H9 (cell line): ENCODE data around the gene SLC43A1. TPM values are rescaled to one million over a fixed set of nuclear protein-coding genes. Genes with fewer than 3 reads are reported as not detected.

Experiments used
- DNase-seq: peaks from one replicate; pipeline ENCODE4 v3.0.0-alpha.2; 2017
- H2AFZ ChIP-seq: one replicate; pipeline ENCODE4 v1.6.1; 2013; ENCODE audit warnings: mild to moderate bottlenecking, low read length, control low read depth, moderate library complexity
- H2AK5ac ChIP-seq: 2 replicates; pipeline ENCODE4 v1.6.1; 2013; ENCODE audit warnings: low read length, control low read depth, mixed read lengths; ENCODE audit not compliant: insufficient read length
- H2BK120ac ChIP-seq: one replicate; pipeline ENCODE4 v1.6.1; 2013; ENCODE audit warnings: low read depth, mild to moderate bottlenecking, low read length, control low read depth, inconsistent platforms; ENCODE audit not compliant: poor library complexity, severe bottlenecking
- H2BK12ac ChIP-seq: 2 replicates; pipeline ENCODE4 v1.6.1; 2013; ENCODE audit warnings: low read length, control low read depth, mixed read lengths, low read depth; ENCODE audit not compliant: insufficient read length
- H2BK15ac ChIP-seq: 2 replicates; pipeline ENCODE4 v1.6.1; 2013; ENCODE audit warnings: low read depth, low read length, control low read depth
- H2BK20ac ChIP-seq: one replicate; pipeline ENCODE4 v1.6.1; 2013; ENCODE audit warnings: low read depth, mild to moderate bottlenecking, low read length, control low read depth, inconsistent platforms; ENCODE audit not compliant: poor library complexity, severe bottlenecking
- H2BK5ac ChIP-seq: 2 replicates; pipeline ENCODE4 v1.6.1; 2013; ENCODE audit warnings: low read length, control low read depth, mixed read lengths; ENCODE audit not compliant: insufficient read length
- H3K14ac ChIP-seq: 2 replicates; pipeline ENCODE4 v1.6.1; 2013; ENCODE audit warnings: low read length, control low read depth; ENCODE audit not compliant: insufficient read depth
- H3K18ac ChIP-seq: 2 replicates; pipeline ENCODE4 v1.6.1; 2013; ENCODE audit warnings: low read depth, mild to moderate bottlenecking, mixed read lengths, low read length, control low read depth; ENCODE audit not compliant: insufficient read length
- H3K23ac ChIP-seq: 2 replicates; pipeline ENCODE4 v1.6.1; 2013; ENCODE audit warnings: low read length, control low read depth, mixed read lengths, low read depth; ENCODE audit not compliant: insufficient read length
- H3K23me2 ChIP-seq: 2 replicates; pipeline ENCODE4 v1.6.1; 2013; ENCODE audit warnings: low read depth, mild to moderate bottlenecking, mixed read lengths, low read length, control low read depth; ENCODE audit not compliant: insufficient read length, poor library complexity, severe bottlenecking
- H3K27ac ChIP-seq: 2 replicates; pipeline ENCODE4 v1.5.1; 2013; ENCODE audit warnings: low read length, control low read depth, mixed read lengths, low read depth; ENCODE audit not compliant: insufficient read length
- H3K27me3 ChIP-seq: 2 replicates; pipeline ENCODE4 v1.6.1; 2013; ENCODE audit warnings: low read length, control low read depth, inconsistent platforms; ENCODE audit not compliant: insufficient read depth
- H3K4ac ChIP-seq: 2 replicates; pipeline ENCODE4 v1.6.1; 2013; ENCODE audit warnings: low read depth, mild to moderate bottlenecking, control low read depth, inconsistent platforms, low read length, moderate library complexity
- H3K4me1 ChIP-seq: 2 replicates; pipeline ENCODE4 v1.6.1; 2013; ENCODE audit warnings: low read length, control low read depth, inconsistent platforms; ENCODE audit not compliant: insufficient read depth
- H3K4me2 ChIP-seq: 2 replicates; pipeline ENCODE4 v1.6.1; 2013; ENCODE audit warnings: low read length, control low read depth, mixed read lengths; ENCODE audit not compliant: insufficient read length, insufficient read depth
- H3K56ac ChIP-seq: 2 replicates; pipeline ENCODE4 v1.6.1; 2013; ENCODE audit warnings: low read depth, mild to moderate bottlenecking, mixed read lengths, low read length, control low read depth; ENCODE audit not compliant: insufficient read length
- H3K79me1 ChIP-seq: 2 replicates; pipeline ENCODE4 v1.6.1; 2013; ENCODE audit warnings: low read depth, mild to moderate bottlenecking, moderate library complexity, low read length, control low read depth, inconsistent platforms; ENCODE audit not compliant: insufficient read depth, poor library complexity, severe bottlenecking
- H3K79me2 ChIP-seq: 2 replicates; pipeline ENCODE4 v1.6.1; 2013; ENCODE audit warnings: low read length, control low read depth, inconsistent platforms; ENCODE audit not compliant: insufficient read depth
- H3K9ac ChIP-seq: 2 replicates; pipeline ENCODE4 v1.6.1; 2013; ENCODE audit warnings: low read length, control low read depth, mixed read lengths; ENCODE audit not compliant: insufficient read length; ENCODE audit errors: extremely low read depth
- H3K9me3 ChIP-seq: one replicate; pipeline ENCODE4 v1.6.1; 2013; ENCODE audit warnings: low read depth, low read length, inconsistent platforms; ENCODE audit not compliant: control insufficient read depth
- H3T11ph ChIP-seq: one replicate; pipeline ENCODE4 v1.6.1; 2013; ENCODE audit warnings: mild to moderate bottlenecking, low read length, control low read depth, inconsistent platforms
- H4K20me1 ChIP-seq: one replicate; pipeline ENCODE4 v1.6.1; 2013; ENCODE audit not compliant: control insufficient read depth, insufficient read length, insufficient read depth
- H4K5ac ChIP-seq: 2 replicates; pipeline ENCODE4 v1.6.1; 2013; ENCODE audit warnings: low read depth, mild to moderate bottlenecking, mixed read lengths, low read length, control low read depth; ENCODE audit not compliant: insufficient read length
- H4K8ac ChIP-seq: replicated peaks from 2 replicates; pipeline ENCODE4 v1.6.1; 2013; ENCODE audit warnings: low read length, control low read depth, mixed read lengths, low read depth; ENCODE audit not compliant: insufficient read length
- H4K91ac ChIP-seq: 2 replicates; pipeline ENCODE4 v1.6.1; 2013; ENCODE audit warnings: low read depth, mild to moderate bottlenecking, moderate library complexity, mixed read lengths, low read length, control low read depth; ENCODE audit not compliant: insufficient read length
- H3K27ac Mint-ChIP-seq, 3 experiments: 2 replicates in 2 of 3; 3 replicates in 1 of 3; pipeline ENCODE4 v1.8.0; 2020 to 2021; ENCODE audit warnings: mixed read lengths in 3 of 3, mild to moderate bottlenecking in 1 of 3, moderate library complexity in 1 of 3
- H3K27me3 Mint-ChIP-seq: 2 replicates; pipeline ENCODE4 v1.8.0; 2021; ENCODE audit warnings: low read depth, mild to moderate bottlenecking, moderate library complexity, mixed read lengths
- H3K36me3 Mint-ChIP-seq, 3 experiments: 2 replicates in 2 of 3; 3 replicates in 1 of 3; pipeline ENCODE4 v1.8.0; 2020 to 2021; ENCODE audit warnings: low read depth in 3 of 3, mixed read lengths in 3 of 3; ENCODE audit not compliant: insufficient read depth in 1 of 3
- H3K4me1 Mint-ChIP-seq, 2 experiments: 2 replicates each; pipeline ENCODE4 v1.8.0; 2020; ENCODE audit warnings: mixed read lengths in 2 of 2
- H3K4me3 Mint-ChIP-seq, 2 experiments: 2 replicates in 1 of 2; 3 replicates in 1 of 2; pipeline ENCODE4 v1.8.0; 2020 to 2021; ENCODE audit warnings: mild to moderate bottlenecking in 2 of 2, mixed read lengths in 2 of 2, moderate library complexity in 1 of 2
- H3K9me3 Mint-ChIP-seq, 2 experiments: 2 replicates in 1 of 2; 3 replicates in 1 of 2; pipeline ENCODE4 v1.8.0; 2020; ENCODE audit warnings: mild to moderate bottlenecking in 2 of 2, mixed read lengths in 2 of 2, moderate library complexity in 1 of 2
- CTCF ChIP-seq: fragments of 200-600 bp; sonication (generic); conservative IDR thresholded peaks from 3 replicates; pipeline ENCODE4 v1.8.0; 2021; ENCODE audit warnings: antibody characterized with exemption, mild to moderate bottlenecking
- WGBS: extraction: QIAGEN DNeasy Blood & Tissue Kit; methylation state at CpG from one replicate; pipeline ENCODE4 v1.1.7; 2013; ENCODE audit warnings: missing lambda C conversion rate, low lambda C conversion rate, mixed read lengths; ENCODE audit not compliant: insufficient read length; ENCODE audit errors: extremely low coverage; 5-methylcytosine and 5-hydroxymethylcytosine counted together
- total RNA-seq: library from RNA; stranded (reverse); gene quantifications from 2 replicates; pipeline ENCODE4 v1.2.1, GENCODE V29; 2021

SLC43A1 gene
- total RNA-seq, 1 experiment from 2014 or later = 17.0 TPM

- H3K4me3 Mint-ChIP-seq = no peak overlapping the region
- H3K79me2 ChIP-seq = no peaks in the 10 kb centered on the region
- H3T11ph ChIP-seq = no peak overlapping the region
- no peaks in the 10 kb centered on the region for H3K9me3 ChIP-seq
- H2BK5ac ChIP-seq = no peak overlapping the region
- H3K4ac ChIP-seq = no peak overlapping the region
- no peak overlapping the region for H4K91ac ChIP-seq
- H3K36me3 Mint-ChIP-seq = no peaks in the 10 kb centered on the region
- WGBS = no CpG with 5 or more reads among the region's 15 CpGs
- no peak overlapping the region for H3K18ac ChIP-seq
- H4K20me1 ChIP-seq = no peaks in the 10 kb centered on the region
- H3K4me2 ChIP-seq = no peak overlapping the region
- TF ChIP-seq CTCF = no peak
- no peak overlapping the region for H2BK120ac ChIP-seq
- H3K4me1 Mint-ChIP-seq = peaks cover 4 to 6% of the 10 kb centered on the region in 2 experiments; a peak in 2 of 4 replicates
- no peak overlapping the region for H3K14ac ChIP-seq
- no peaks in the 10 kb centered on the region for H3K23me2 ChIP-seq
- H2BK20ac ChIP-seq = no peak overlapping the region
- no peaks in the 10 kb centered on the region for H3K9me3 Mint-ChIP-seq
- no peak overlapping the region for H2BK12ac ChIP-seq
- no peak overlapping the region for H3K23ac ChIP-seq
- no peak for DNase-seq
- no peaks in the 10 kb centered on the region for H3K4me1 ChIP-seq
- no peak overlapping the region for H2AFZ ChIP-seq
- H2BK15ac ChIP-seq = no peak overlapping the region
- no peak overlapping the region for H4K5ac ChIP-seq
- H3K27ac ChIP-seq = no peak overlapping the region
- H3K9ac ChIP-seq = no peak overlapping the region
- H2AK5ac ChIP-seq = no peak overlapping the region
- H3K56ac ChIP-seq = no peak overlapping the region
- H3K79me1 ChIP-seq = no peaks in the 10 kb centered on the region
- H3K27me3 Mint-ChIP-seq = peaks cover 28% of the 10 kb centered on the region
- H4K8ac ChIP-seq = no peak overlapping the region
- no peaks in the 10 kb centered on the region for H3K27me3 ChIP-seq
- no peak overlapping the region for H3K27ac Mint-ChIP-seq
These were observed 80.6 kb downstream of the SLC43A1 start for GRCh38 chr11:57434640-57435546.

Other genes with a start within 250 kb of the SLC43A1 start
- gene TNKS1BP1, start 190.8 kb downstream of the SLC43A1 start, total RNA-seq = 130 and 140 TPM in 2 replicates
- gene SSRP1, start 179.8 kb downstream of the SLC43A1 start, total RNA-seq = 202 and 205 TPM in 2 replicates
- gene P2RX3, start 177.3 kb downstream of the SLC43A1 start, total RNA-seq = 0.15 and 0.22 TPM in 2 replicates
- not detected in 2 replicates for gene PRG3, start 134.6 kb downstream of the SLC43A1 start, total RNA-seq
- gene PRG2, start 125.1 kb downstream of the SLC43A1 start, total RNA-seq = 0.31 TPM in 1 of 2 replicates, not detected in the other
- 21.4 and 21.9 TPM in 2 replicates for gene SLC43A3, start 88.6 kb downstream of the SLC43A1 start, total RNA-seq
- gene RTN4RL2, start 55.2 kb downstream of the SLC43A1 start, total RNA-seq = 7.0 and 7.1 TPM in 2 replicates
- 126 and 130 TPM in 2 replicates for gene TIMM10, start 15.1 kb upstream of the SLC43A1 start, total RNA-seq
- 0.18 TPM in 1 of 2 replicates, not detected in the other for gene SMTNL1, start 21.9 kb upstream of the SLC43A1 start, total RNA-seq
- gene UBE2L6, start 52.0 kb upstream of the SLC43A1 start, total RNA-seq = 38.2 and 38.9 TPM in 2 replicates
- gene SERPING1, start 82.0 kb upstream of the SLC43A1 start, total RNA-seq = 35.2 and 37.9 TPM in 2 replicates
- gene YPEL4, start 134.2 kb upstream of the SLC43A1 start, total RNA-seq = 0.13 TPM in 1 of 2 replicates, not detected in the other
- gene CLP1, start 142.1 kb upstream of the SLC43A1 start, total RNA-seq = 35.5 and 37.4 TPM in 2 replicates
- 65.2 and 67.2 TPM in 2 replicates for gene ZDHHC5, start 152.4 kb upstream of the SLC43A1 start, total RNA-seq
- 17.6 and 17.9 TPM in 2 replicates for gene MED19, start 196.5 kb upstream of the SLC43A1 start, total RNA-seq
- 91.1 and 91.3 TPM in 2 replicates for gene TMX2, start 196.9 kb upstream of the SLC43A1 start, total RNA-seq
- 251 and 271 TPM in 2 replicates for gene SELENOH, start 225.8 kb upstream of the SLC43A1 start, total RNA-seq
- not detected in 2 replicates for gene BTBD18, start 236.1 kb upstream of the SLC43A1 start, total RNA-seq
- 164 and 166 TPM in 2 replicates for gene CTNND1, start 246.1 kb upstream of the SLC43A1 start, total RNA-seq